Measurements from ENCODE around the gene CEP41. TPM values are rescaled to one million over a fixed set of nuclear protein-coding genes. Genes with fewer than 3 reads are reported as not detected.

Gene CEP41
- total RNA-seq, 1 donor from 2014 or later = 4.7 TPM

DNA sequence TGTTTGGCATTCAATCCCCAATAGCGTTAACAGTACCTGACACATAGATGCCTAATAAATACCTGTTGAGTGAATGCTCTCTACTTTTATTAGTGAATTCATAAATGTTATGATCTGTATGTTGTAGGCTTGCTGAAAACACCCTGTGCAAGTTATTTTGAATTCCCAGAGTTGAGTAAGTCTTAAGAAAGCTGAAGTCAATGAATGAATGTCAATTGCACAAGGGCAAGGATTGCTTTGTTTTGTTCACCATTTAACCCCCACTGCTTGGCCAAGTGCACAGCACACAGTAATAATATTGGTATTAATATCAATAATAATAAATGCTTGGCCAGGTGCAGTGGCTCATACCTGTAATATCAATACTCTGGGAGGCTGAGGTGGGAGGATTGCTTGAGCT lies 50.3 kb downstream of the CEP41 start:
- peaks cover 10% of the 10 kb centered on the region for H3K4me1 ChIP-seq
- DNase-seq (ENCODE audit: extremely low spot score in 2 of 2) = no peak
- H3K9me3 ChIP-seq = no peaks in the 10 kb centered on the region
- H3K27me3 ChIP-seq = no peaks in the 10 kb centered on the region
- intact Hi-C loops (cut with DNase I) = no loop called here
- H3K4me3 ChIP-seq = no peak overlapping the region
- no peak overlapping the region for H3K27ac ChIP-seq
- TF ChIP-seq POLR2A (IDR thresholded peaks at IDR 0.05) (no peak), POLR2AphosphoS5 (IDR thresholded peaks at IDR 0.05; ENCODE audit: insufficient read depth in 1 of 2, low read depth in 1 of 2) (no peak), CTCF (IDR thresholded peaks at IDR 0.05) (no peak)
- H3K36me3 ChIP-seq = no peaks in the 10 kb centered on the region

GRCh38 chr7:130388671-130389070 lies 52.1 kb downstream of the CEP41 start:
- H3K36me3 ChIP-seq = no peaks in the 10 kb centered on the region
- no peak for DNase-seq (ENCODE audit: extremely low spot score in 2 of 2)
- H3K27me3 ChIP-seq = no peaks in the 10 kb centered on the region
- H3K27ac ChIP-seq = no peak overlapping the region
- TF ChIP-seq POLR2A (IDR thresholded peaks at IDR 0.05) (no peak), CTCF (IDR thresholded peaks at IDR 0.05) (no peak), POLR2AphosphoS5 (IDR thresholded peaks at IDR 0.05; ENCODE audit: insufficient read depth in 1 of 2, low read depth in 1 of 2) (no peak)
- intact Hi-C loops (cut with DNase I) = no loop called here
- no peak overlapping the region for H3K4me3 ChIP-seq
- peaks cover 10% of the 10 kb centered on the region for H3K4me1 ChIP-seq
- H3K9me3 ChIP-seq = no peaks in the 10 kb centered on the region

DNA sequence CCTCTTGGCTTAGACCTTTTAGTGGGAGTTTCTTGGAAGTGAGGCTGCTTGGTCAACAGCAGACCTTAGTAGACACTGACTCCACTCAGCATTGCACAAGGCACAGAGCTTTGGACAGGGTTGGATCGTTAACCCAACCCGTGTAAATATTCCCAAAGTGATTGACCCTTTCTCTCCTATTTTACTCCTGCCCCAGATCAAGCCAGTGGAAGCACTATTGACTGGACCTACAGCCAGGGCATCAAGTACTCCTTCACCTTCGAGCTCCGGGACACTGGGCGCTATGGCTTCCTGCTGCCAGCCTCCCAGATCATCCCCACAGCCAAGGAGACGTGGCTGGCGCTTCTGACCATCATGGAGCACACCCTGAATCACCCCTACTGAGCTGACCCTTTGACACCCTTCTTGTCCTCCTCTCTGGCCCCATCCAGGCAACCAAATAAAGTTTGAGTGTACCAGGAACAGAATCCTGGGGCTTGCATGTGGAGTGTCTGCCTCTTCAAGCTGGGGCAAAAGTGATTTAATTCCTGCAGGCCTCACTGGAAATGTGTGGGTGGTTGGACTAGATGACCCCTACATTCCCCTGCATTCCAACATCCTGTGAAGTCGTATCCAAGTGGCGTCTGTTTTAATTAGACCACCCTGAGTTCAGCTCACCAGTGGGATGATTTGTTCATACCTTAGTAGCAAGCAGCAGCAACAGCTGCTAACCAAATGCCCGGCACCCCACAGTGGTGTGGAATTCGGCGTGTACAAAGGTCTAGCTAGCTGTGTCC lies 53.0 kb downstream of the CEP41 start:
- Histone ChIP-seq H3K27ac (no peak overlapping the region), H3K36me3 (no peaks in the 10 kb centered on the region), H3K9me3 (no peaks in the 10 kb centered on the region), H3K4me3 (no peak overlapping the region), H3K27me3 (no peaks in the 10 kb centered on the region), H3K4me1 (peaks cover 2% of the 10 kb centered on the region)
- no peak for DNase-seq (ENCODE audit: extremely low spot score in 2 of 2)
- intact Hi-C loops (cut with DNase I) = no loop called here
- no peak for TF ChIP-seq POLR2A (IDR thresholded peaks at IDR 0.05)
- no peak for TF ChIP-seq CTCF (IDR thresholded peaks at IDR 0.05)
- TF ChIP-seq POLR2AphosphoS5 (IDR thresholded peaks at IDR 0.05; ENCODE audit: insufficient read depth in 1 of 2, low read depth in 1 of 2) = no peak

DNA sequence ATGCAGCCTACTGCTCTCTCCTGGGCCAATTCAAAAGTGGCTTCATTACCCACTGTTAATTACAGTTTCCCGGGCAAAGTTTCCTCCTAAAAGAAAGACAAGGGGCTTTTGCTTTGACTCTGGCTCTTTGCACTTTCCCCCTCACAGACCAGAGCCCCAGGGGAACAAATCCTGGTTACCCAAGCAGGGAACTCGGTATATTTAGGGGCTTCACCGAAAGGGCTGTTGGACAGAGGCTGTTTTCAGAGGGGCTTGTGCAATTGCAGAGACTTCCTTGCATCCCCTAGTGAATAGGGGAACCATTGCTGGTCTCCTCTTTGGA lies 53.5 kb downstream of the CEP41 start:
- no peak overlapping the region for H3K27ac ChIP-seq
- H3K27me3 ChIP-seq = no peaks in the 10 kb centered on the region
- no peaks in the 10 kb centered on the region for H3K4me1 ChIP-seq
- intact Hi-C loops (cut with DNase I) = no loop called here
- no peak overlapping the region for H3K4me3 ChIP-seq
- no peak for TF ChIP-seq POLR2AphosphoS5 (IDR thresholded peaks at IDR 0.05; ENCODE audit: insufficient read depth in 1 of 2, low read depth in 1 of 2)
- TF ChIP-seq CTCF (IDR thresholded peaks at IDR 0.05) = no peak
- no peak for TF ChIP-seq POLR2A (IDR thresholded peaks at IDR 0.05)
- H3K9me3 ChIP-seq = no peaks in the 10 kb centered on the region
- no peaks in the 10 kb centered on the region for H3K36me3 ChIP-seq
- DNase-seq (ENCODE audit: extremely low spot score in 2 of 2) = no peak

- Histone ChIP-seq H3K36me3 (no peaks in the 10 kb centered on the region), H3K9me3 (no peaks in the 10 kb centered on the region), H3K4me3 (no peak overlapping the region), H3K27me3 (no peaks in the 10 kb centered on the region), H3K27ac (no peak overlapping the region), H3K4me1 (no peaks in the 10 kb centered on the region)
- DNase-seq (ENCODE audit: extremely low spot score in 2 of 2) = no peak
- TF ChIP-seq CTCF (IDR thresholded peaks at IDR 0.05) = no peak
- TF ChIP-seq POLR2A (IDR thresholded peaks at IDR 0.05) = no peak
- no peak for TF ChIP-seq POLR2AphosphoS5 (IDR thresholded peaks at IDR 0.05; ENCODE audit: insufficient read depth in 1 of 2, low read depth in 1 of 2)
- intact Hi-C loops (cut with DNase I) = no loop called here
Observed at GRCh38 chr7:130386876-130387275, 53.9 kb downstream of the CEP41 start.

Data from vagina (tissue), 2 donors.